ENCODE measurements around the gene CALCOCO1.

DNA sequence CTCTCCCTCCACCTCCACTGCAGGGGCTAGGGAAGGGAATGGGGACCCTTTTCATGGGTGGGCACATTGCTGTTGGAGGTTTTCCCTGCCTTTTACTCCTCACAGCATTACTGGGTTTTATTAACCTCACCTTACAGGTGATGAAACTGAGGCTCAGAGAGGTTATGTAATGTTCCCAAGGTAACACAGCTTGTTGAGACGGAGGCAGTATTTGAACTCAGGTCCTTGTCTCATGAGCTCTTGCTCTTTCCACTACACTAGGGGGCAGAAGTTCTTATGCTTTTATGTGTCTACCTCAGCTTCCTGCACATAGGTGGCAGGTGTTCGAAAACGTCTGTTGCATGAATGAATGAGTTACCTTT is 12.9 kb upstream of the CALCOCO1 start:
- TF ChIP-seq, protein P1, sequence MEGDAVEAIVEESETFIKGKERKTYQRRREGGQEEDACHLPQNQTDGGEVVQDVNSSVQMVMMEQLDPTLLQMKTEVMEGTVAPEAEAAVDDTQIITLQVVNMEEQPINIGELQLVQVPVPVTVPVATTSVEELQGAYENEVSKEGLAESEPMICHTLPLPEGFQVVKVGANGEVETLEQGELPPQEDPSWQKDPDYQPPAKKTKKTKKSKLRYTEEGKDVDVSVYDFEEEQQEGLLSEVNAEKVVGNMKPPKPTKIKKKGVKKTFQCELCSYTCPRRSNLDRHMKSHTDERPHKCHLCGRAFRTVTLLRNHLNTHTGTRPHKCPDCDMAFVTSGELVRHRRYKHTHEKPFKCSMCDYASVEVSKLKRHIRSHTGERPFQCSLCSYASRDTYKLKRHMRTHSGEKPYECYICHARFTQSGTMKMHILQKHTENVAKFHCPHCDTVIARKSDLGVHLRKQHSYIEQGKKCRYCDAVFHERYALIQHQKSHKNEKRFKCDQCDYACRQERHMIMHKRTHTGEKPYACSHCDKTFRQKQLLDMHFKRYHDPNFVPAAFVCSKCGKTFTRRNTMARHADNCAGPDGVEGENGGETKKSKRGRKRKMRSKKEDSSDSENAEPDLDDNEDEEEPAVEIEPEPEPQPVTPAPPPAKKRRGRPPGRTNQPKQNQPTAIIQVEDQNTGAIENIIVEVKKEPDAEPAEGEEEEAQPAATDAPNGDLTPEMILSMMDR (conservative IDR thresholded peaks at IDR 0.05), result no peak
- TF ChIP-seq EZH2 (IDR thresholded peaks at IDR 0.05; ENCODE audit: low read depth), result no peak

All from PC-9 (cell line).